Spleen (tissue), 7 donors: ENCODE data around the gene EPS8L3.

ENCODE experiments used
- POLR2A ChIP-seq, 3 donors: fragments of 450-650 bp; IDR thresholded peaks; one replicate each; pipeline ENCODE4 v1.5.1; 2017; ENCODE audit warnings: antibody characterized with exemption in 3 of 3, mild to moderate bottlenecking in 1 of 3
- POLR2AphosphoS5 ChIP-seq, 3 donors: sonication (generic); formaldehyde crosslinking; IDR thresholded peaks; one replicate each; pipeline ENCODE4 v1.5.1; 2017; ENCODE audit warnings: antibody characterized with exemption in 3 of 3
- TF ChIP-seq, protein P1 (sequence below), 11 experiments: fragments of 200-600 bp in 7 of 11; fragments of 450-650 bp in 4 of 11; sonication (generic) in 4 of 11; IDR thresholded peaks in 8 of 11; conservative IDR thresholded peaks in 3 of 11; 1 replicate in 7 of 11; 2 replicates in 4 of 11; pipeline versions ENCODE4 v1.4.0 to v1.8.0; 2016 to 2021; ENCODE audit warnings: antibody characterized with exemption in 11 of 11, inconsistent platforms in 4 of 11, mild to moderate bottlenecking in 1 of 11
- donor health status: DM: no; HTN: no; CAD: no; lungs with moderate emphysema.
- donor health status: DM: no; HTN: no; CAD: no.
- donor health status: DM: no; HTN: no; CAD: no.

DNA sequence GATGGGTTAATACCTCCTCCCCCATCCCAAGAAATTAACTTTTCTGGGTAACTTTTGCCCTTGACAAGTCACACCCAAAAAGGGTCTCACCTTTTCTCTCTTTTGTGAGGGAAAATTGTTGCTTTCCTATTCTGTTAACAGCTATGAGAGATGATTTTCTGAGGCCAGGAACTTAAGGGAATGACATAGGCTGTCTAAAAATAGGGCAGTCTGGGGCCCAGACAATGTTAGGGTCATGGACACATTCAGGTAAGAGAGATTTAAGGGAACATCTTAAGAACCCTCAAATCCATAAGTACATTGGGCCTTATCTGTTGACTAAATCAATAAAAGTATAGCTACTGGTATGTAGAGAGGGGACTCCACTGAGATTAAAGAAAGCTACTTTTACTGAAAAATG, 14.5 kb downstream of the EPS8L3 start:
- TF ChIP-seq POLR2A (IDR thresholded peaks at IDR 0.05) (no peak), POLR2AphosphoS5 (IDR thresholded peaks at IDR 0.05) (no peak)
- TF ChIP-seq, protein P1, sequence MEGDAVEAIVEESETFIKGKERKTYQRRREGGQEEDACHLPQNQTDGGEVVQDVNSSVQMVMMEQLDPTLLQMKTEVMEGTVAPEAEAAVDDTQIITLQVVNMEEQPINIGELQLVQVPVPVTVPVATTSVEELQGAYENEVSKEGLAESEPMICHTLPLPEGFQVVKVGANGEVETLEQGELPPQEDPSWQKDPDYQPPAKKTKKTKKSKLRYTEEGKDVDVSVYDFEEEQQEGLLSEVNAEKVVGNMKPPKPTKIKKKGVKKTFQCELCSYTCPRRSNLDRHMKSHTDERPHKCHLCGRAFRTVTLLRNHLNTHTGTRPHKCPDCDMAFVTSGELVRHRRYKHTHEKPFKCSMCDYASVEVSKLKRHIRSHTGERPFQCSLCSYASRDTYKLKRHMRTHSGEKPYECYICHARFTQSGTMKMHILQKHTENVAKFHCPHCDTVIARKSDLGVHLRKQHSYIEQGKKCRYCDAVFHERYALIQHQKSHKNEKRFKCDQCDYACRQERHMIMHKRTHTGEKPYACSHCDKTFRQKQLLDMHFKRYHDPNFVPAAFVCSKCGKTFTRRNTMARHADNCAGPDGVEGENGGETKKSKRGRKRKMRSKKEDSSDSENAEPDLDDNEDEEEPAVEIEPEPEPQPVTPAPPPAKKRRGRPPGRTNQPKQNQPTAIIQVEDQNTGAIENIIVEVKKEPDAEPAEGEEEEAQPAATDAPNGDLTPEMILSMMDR (IDR thresholded peaks at IDR 0.05 in 8 of 11, conservative IDR thresholded peaks at IDR 0.05 in 3 of 11) = no peak
